Stimulated activated CD8-positive, alpha-beta memory T cell treated with anti-CD3 and anti-CD28 coated beads, Interleukin-12 subunit alpha, Interleukin-12 subunit beta, amount 100 ng/mL, for 4 hours (primary cell): ENCODE results near the gene FBXO31.

Experiments used
- DNase-seq: peaks from one replicate; pipeline ENCODE4 v3.0.0-alpha.2; 2020; ENCODE audit warnings: low read depth

FBXO31 gene, protein sequence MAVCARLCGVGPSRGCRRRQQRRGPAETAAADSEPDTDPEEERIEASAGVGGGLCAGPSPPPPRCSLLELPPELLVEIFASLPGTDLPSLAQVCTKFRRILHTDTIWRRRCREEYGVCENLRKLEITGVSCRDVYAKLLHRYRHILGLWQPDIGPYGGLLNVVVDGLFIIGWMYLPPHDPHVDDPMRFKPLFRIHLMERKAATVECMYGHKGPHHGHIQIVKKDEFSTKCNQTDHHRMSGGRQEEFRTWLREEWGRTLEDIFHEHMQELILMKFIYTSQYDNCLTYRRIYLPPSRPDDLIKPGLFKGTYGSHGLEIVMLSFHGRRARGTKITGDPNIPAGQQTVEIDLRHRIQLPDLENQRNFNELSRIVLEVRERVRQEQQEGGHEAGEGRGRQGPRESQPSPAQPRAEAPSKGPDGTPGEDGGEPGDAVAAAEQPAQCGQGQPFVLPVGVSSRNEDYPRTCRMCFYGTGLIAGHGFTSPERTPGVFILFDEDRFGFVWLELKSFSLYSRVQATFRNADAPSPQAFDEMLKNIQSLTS

DNA sequence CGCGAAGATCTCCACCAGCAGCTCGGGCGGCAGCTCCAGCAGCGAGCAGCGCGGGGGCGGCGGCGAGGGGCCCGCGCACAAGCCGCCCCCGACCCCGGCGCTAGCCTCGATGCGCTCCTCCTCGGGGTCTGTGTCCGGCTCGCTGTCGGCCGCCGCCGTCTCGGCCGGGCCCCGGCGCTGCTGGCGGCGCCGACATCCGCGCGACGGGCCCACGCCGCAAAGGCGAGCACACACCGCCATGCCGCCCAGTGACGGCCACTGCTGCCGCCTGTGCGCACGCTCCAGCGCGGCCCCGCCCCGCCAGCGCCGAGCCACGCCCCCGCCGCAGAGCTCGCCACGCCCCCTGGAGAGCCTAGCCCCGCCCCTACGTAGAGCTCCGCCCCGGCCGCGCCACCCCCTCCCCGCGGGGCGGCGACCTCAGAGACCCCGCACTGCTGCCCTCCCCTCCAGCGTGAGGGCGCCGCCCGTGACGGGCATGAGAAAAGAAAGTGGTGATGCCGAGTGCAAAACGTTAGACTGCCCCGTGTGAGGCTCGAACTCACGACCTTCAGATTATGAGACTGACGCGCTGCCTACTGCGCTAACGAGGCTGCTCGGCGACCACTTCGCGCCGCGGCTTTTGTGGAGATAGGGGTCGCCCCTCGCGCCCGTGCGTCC lies at the start of gene FBXO31:
TSS of gene FBXO31 (minus strand) at position 272 of the 657 bp plus-strand sequence. CDS start at position 240, 32 bp downstream.
- DNase-seq = peak; percentile 84

DNA sequence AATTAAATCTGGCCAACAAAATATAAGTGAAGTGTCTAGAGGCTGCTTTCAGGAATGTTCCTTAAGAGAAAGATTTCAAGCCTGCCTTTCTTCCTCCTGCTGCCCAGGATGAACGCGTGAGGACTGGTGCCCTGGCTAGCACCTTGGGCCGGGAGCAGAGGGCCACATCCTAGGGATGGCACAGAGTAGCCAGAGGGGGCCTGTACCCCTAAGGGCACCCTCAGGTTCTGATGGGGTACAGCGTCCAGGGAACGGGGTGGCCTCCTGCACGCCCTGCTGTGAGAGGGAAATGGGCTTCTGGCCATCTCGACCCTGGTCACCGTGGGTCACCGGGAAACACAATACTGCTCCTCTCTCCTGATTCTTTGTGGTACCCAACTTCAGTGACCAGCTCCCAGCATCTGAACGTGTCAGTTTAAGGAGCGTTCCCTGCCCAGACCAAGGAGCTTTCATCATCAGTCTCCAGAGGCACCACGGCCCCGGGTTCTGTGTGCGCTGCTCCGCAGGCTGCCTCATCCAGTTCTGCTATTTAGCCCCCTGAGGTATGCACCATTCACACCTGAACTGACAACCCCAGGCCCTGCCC lies 48.8 kb upstream of the FBXO31 start:
- DNase-seq = no peak

GRCh38 chr16:87431926-87432325 lies 48.4 kb upstream of the FBXO31 start:
- DNase-seq = no peak

DNA sequence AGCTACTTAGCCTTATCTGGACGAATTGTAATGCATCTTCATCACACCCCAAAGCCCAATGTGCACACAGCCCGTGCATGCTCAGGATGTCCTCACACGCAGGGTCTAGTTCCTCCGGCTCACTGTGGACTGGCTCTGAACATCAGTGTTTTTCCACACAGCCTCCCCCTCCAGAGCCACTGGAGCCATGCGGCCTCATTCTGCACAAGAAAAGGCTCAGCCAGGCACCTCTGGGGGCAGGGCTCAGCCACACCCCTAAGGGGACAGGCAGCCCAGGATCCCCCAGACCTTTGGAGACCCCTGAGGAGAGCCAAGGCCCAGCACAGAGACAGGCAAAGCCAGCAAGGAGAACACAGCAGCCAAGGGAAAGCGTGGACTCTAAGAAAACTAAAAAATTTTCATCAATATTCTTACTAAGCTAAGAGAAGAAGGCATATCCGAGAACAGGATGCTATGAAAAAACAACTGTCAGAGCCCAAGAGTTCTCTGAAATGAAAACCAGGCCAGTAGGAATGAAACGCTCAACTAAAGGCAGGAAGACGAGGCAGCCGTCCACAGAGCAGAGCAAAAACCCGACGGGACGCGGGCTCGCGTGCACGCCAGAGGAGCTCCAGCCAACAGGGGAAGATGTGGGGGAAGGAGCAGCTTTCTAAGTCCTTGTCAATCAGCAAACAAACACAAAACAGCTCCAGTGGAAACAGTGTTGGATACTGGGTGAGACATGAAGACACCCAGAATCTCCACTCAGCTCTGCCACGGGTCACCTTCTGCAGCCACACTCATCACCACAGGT lies 43.0 kb upstream of the FBXO31 start:
- DNase-seq = no peak

GRCh38 chr16:87425941-87426340 lies 42.4 kb upstream of the FBXO31 start:
- DNase-seq = no peak

GRCh38 chr16:87424266-87424665 lies 40.7 kb upstream of the FBXO31 start:
- DNase-seq = no peak

- no peak for DNase-seq
Measured at GRCh38 chr16:87423429-87423828, 39.9 kb upstream of the FBXO31 start.

DNA sequence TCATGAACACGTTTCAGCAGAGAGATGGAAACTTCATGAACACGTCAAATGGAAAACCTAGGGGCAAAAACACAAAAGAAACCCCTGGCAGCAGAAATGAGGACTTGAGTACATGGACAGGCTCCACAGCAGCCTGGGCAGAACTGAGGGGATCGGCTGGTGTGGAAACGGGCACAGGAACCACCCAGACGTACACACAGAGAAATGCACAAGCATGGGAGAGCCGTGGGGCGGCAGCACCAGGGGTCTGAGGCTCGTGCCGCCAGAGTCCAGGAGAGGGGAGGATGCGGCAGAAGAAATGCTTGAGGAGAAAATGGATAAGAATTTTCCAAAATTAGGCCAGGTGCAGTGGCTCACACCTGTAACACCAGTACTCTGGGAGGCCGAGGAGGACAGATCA lies 38.5 kb upstream of the FBXO31 start:
- DNase-seq = no peak

GRCh38 chr16:87421003-87421912 lies 37.7 kb upstream of the FBXO31 start:
- DNase-seq = no peak

DNA sequence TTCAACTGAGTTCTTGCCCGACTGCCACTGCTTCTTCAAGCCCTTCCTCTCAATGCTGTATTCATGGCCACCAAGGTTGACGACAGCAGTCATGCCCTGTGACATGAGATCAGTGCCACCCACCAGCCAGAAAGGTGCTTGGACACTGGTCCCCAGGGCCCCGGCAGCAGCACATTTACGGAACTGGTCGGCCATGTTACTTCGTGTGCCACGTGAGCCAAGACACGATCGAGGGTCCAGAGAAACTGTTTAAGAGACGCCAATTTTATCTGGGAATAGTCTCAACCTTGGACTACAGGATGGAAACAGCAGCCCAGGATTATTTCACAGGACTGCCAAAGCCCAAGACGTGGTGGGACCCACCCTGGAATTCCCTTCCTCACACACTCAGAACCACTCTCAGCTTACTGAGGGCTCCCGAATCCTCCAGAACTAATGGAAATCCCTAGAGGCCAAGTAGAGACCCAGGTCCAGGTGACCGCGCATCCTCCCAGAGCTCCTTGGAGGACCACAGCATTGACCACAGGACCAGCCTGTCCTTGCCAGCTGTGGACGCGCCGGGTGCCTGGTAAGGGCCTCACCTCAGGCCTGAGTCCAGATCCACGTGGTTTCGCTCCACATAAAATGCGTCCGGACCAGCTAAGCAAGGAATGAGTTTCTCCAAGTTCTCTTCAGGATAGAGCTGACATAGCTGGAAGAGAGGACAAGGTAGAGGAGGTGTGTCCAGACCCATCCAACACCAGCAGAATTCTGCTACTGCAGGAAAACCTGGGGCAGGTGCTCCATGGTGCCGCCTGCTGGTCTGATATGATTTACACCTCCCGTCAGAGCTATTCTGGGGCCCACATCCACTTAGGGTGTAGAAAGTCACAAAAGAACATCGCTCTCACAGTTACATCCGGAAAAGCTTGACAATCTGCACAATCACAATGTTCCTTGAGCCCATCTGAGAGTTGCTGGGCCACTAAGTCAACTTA lies 36.7 kb upstream of the FBXO31 start:
- DNase-seq = no peak

GRCh38 chr16:87418644-87419043 lies 35.1 kb upstream of the FBXO31 start:
- no peak for DNase-seq

GRCh38 chr16:87418216-87418615 lies 34.6 kb upstream of the FBXO31 start:
- DNase-seq = no peak

DNA sequence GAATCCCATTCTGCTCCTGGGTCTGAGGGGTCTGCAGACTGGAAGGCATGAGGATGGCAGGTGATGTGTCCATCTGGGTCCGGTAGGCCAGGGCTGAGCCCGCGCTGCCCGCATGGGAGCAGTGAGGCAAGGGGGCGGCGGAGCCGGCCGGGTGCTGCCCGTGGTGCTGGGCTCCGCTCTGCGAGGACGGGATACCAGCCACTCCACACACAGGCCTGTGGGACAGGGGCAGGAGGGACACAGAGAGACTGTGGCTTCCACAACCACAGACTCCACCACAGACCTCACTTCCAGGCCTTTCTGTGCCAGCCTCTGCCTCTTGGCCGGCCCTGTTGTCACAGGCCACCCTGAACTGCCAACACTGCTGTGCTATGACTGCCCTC lies 33.9 kb upstream of the FBXO31 start:
- DNase-seq = no peak

- no peak for DNase-seq
Measured at GRCh38 chr16:87416826-87417527, 33.4 kb upstream of the FBXO31 start.

- no peak for DNase-seq
Measured at GRCh38 chr16:87415441-87415840, 31.9 kb upstream of the FBXO31 start.

GRCh38 chr16:87414251-87414680 lies 30.7 kb upstream of the FBXO31 start:
- no peak for DNase-seq

DNA sequence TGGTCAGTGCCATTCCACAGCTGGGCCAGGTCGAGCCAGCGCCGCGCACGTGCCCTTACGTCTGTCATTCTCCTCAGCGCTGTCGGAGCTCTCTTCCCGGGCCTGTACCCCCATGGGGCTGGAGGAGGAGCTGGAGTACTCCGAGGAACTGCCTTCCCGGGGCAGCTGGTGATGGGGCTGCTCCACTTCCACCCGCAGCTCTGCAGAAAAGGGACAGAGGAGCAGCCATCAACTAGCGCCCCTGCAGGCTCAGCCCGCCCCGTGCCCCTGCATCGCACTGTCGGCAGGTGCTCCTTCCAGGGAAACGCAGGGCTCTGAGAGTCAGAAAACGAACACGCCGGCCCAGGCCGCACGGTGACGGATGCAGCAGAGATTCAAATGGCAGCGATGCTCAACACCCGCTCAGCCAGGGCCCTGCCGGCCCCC lies 29.4 kb upstream of the FBXO31 start:
- DNase-seq = no peak

DNA sequence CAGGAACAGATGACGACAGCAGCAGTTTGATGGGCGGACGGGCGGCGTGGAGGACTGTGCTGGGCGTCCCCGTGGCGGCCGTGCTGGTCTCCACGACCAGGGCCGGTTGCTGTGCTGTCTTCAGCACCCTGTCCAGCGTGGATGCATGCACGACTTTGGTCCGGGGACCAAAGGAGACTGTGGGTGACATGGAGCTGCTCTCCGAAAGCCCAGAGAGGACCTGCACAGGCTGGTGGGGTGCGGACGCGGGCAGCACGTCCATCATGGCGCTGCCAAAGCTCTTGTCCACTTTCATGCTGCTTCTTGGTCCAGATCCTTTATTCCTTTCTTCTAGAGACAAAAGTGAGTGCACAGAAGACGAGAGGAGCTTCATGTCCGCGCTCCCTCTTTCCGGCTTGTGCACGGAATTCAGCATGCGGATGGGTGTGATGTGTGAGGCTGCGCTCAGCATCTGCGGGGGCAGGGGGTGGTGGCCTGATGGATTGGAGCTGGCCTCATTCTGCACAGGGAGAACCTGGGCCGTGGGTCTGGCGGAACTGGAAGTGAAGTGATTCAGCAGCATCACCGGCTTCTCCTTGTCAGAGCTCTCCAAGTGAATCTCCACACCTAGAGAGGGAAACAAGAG lies 28.9 kb upstream of the FBXO31 start:
- no peak for DNase-seq
